HCT116 (cell line): ENCODE results near the gene LRG1. TPM values are rescaled to one million over a fixed set of nuclear protein-coding genes. Genes with fewer than 3 reads are reported as not detected.
"Not testable (repeated sequence)": the region's sequence is repeated elsewhere in the genome, so short reads cannot be mapped to it uniquely, and the experiment has no call there.

Source experiments
- ATAC-seq: fragments of 200-7000 bp; cut with Tn5 transposase; 2 replicates; pipeline ENCODE4 v1.9.1; 2020; ENCODE audit warnings: mild to moderate bottlenecking, moderate library complexity
- BruUV-seq: library from RNA; stranded (reverse); fragments of 400-500 nt; replicated peaks from 2 replicates; lab custom pipeline; 2021; lab: Mats Ljungman, UMichigan
- CTCF ChIA-PET: fragments of 300-600 bp; sonication (Branson Sonifier 250); formaldehyde crosslinking; loops from one replicate; lab custom pipeline; 2021; ENCODE audit warnings: antibody characterized with exemption; lab: Charles Lee
- POLR2A ChIA-PET: fragments of 300-600, 350-600 bp; sonication (Branson Sonifier 250); formaldehyde crosslinking; loops from one replicate; lab custom pipeline; 2021; ENCODE audit warnings: antibody characterized with exemption; lab: Charles Lee
- RAD21 ChIA-PET, 2 experiments: fragments of 300-600 bp; sonication (Branson Sonifier 250); formaldehyde crosslinking; loops; one replicate each; lab custom pipeline; 2023; ENCODE audit warnings: low total read pairs in 2 of 2; ENCODE audit not compliant: uncharacterized antibody in 2 of 2, unreplicated experiment in 2 of 2, low non-redundant PET in 1 of 2; lab: Charles Lee
- DNase-seq: peaks from one replicate; pipeline ENCODE4 v3.0.0-alpha.2; 2010; ENCODE audit warnings: low read depth, low spot score
- H2AFZ ChIP-seq: fragments of 200-600 bp; shearing (Covaris generic), sonication (generic); 2 replicates; pipeline ENCODE4 v1.6.1; 2017; ENCODE audit warnings: low read depth, mixed run types, mixed read lengths, antibody characterized with exemption, low read length; ENCODE audit not compliant: poor library complexity, severe bottlenecking
- H3K27ac ChIP-seq: 2 replicates; pipeline ENCODE4 v1.5.1; 2012; ENCODE audit warnings: low read depth, low read length
- H3K27me3 ChIP-seq: fragments of 200-600 bp; sonication (generic); 2 replicates; pipeline ENCODE4 v1.6.1; 2016; ENCODE audit warnings: mixed run types, low read length, mixed read lengths; ENCODE audit not compliant: insufficient read depth
- H3K36me3 ChIP-seq, 2 experiments: fragments of 200-500 bp in 1 of 2; fragments of 200-600 bp in 1 of 2; sonication (Bioruptor generic) in 1 of 2; sonication (generic) in 1 of 2; 2 replicates each; pipeline versions ENCODE4 v1.5.1 to v1.6.1; 2014 to 2016; ENCODE audit warnings: low read length in 2 of 2, inconsistent platforms in 1 of 2, mixed read lengths in 1 of 2, mixed run types in 1 of 2; ENCODE audit not compliant: insufficient read depth in 2 of 2, control insufficient read depth in 1 of 2
- H3K4me1 ChIP-seq, 2 experiments: fragments of 200-600 bp in 1 of 2; sonication (generic) in 1 of 2; 2 replicates each; pipeline versions ENCODE4 v1.5.1 to v1.6.1; 2012 to 2017; ENCODE audit warnings: low read length in 2 of 2, inconsistent platforms in 1 of 2, mild to moderate bottlenecking in 1 of 2, mixed read lengths in 1 of 2, mixed run types in 1 of 2, moderate library complexity in 1 of 2; ENCODE audit not compliant: insufficient read depth in 2 of 2, control insufficient read depth in 1 of 2
- H3K4me2 ChIP-seq: fragments of 200-600 bp; sonication (generic); 2 replicates; pipeline ENCODE4 v1.6.1; 2017; ENCODE audit warnings: mixed run types, low read length, mixed read lengths
- H3K4me3 ChIP-seq, 2 experiments: fragments of 200-600 bp in 1 of 2; sonication (generic) in 1 of 2; replicated peaks in 1 of 2; 2 replicates each; pipeline ENCODE4 v1.5.1; 2011 to 2016; ENCODE audit warnings: low read length in 2 of 2, control low read depth in 1 of 2, low read depth in 1 of 2, mild to moderate bottlenecking in 1 of 2, mixed read lengths in 1 of 2, mixed run types in 1 of 2
- H3K79me2 ChIP-seq: fragments of 200-600 bp; sonication (generic); 2 replicates; pipeline ENCODE4 v1.6.1; 2017; ENCODE audit warnings: mild to moderate bottlenecking, mixed run types, low read length, moderate library complexity, mixed read lengths; ENCODE audit not compliant: insufficient read depth
- H3K9ac ChIP-seq: fragments of 200-600 bp; sonication (generic); 2 replicates; pipeline ENCODE4 v1.6.1; 2016; ENCODE audit warnings: low read length, mixed read lengths
- H3K9me2 ChIP-seq: fragments of 200-600 bp; sonication (generic), shearing (Covaris generic); 2 replicates; pipeline ENCODE4 v1.6.1; 2017; ENCODE audit warnings: mixed run types, mild to moderate bottlenecking, moderate library complexity; ENCODE audit not compliant: insufficient read depth
- H3K9me3 ChIP-seq, 2 experiments: fragments of 200-500 bp in 1 of 2; fragments of 200-600 bp in 1 of 2; sonication (Bioruptor generic) in 1 of 2; sonication (generic) in 1 of 2; 2 replicates each; pipeline ENCODE4 v1.6.1; 2014 to 2017; ENCODE audit warnings: low read length in 2 of 2, mixed read lengths in 2 of 2, inconsistent platforms in 1 of 2, low read depth in 1 of 2, mild to moderate bottlenecking in 1 of 2, mixed run types in 1 of 2, moderate library complexity in 1 of 2; ENCODE audit not compliant: control insufficient read depth in 1 of 2, insufficient read depth in 1 of 2
- H4K20me1 ChIP-seq: fragments of 200-600 bp; sonication (generic), shearing (Covaris generic); 2 replicates; pipeline ENCODE4 v1.6.1; 2017; ENCODE audit warnings: mixed run types, mild to moderate bottlenecking, moderate library complexity; ENCODE audit not compliant: insufficient read depth
- CBX3 ChIP-seq: IDR thresholded peaks from 2 replicates; pipeline ENCODE4 v1.6.1; 2012; ENCODE audit warnings: low read depth
- EGR1 ChIP-seq: IDR thresholded peaks from 2 replicates; pipeline ENCODE4 v1.6.1; 2012; ENCODE audit warnings: low read depth
- ELF1 ChIP-seq: IDR thresholded peaks from 2 replicates; pipeline ENCODE4 v1.6.1; 2012; ENCODE audit warnings: low read depth, borderline replicate concordance
- EZH2phosphoT487 ChIP-seq: fragments of 200-600 bp; IDR thresholded peaks from 2 replicates; pipeline ENCODE4 v1.6.1; 2018; ENCODE audit warnings: antibody characterized with exemption, borderline replicate concordance
- JUND ChIP-seq: IDR thresholded peaks from 2 replicates; pipeline ENCODE4 v1.6.1; 2012
- SIN3A ChIP-seq: IDR thresholded peaks from 2 replicates; pipeline ENCODE4 v1.6.1; 2012; ENCODE audit warnings: low read depth
- SP1 ChIP-seq: IDR thresholded peaks from 2 replicates; pipeline ENCODE4 v1.6.1; 2012; ENCODE audit warnings: low read depth
- SRF ChIP-seq: IDR thresholded peaks from 2 replicates; pipeline ENCODE4 v1.6.1; 2012; ENCODE audit warnings: low read depth
- ZFX ChIP-seq: fragments of 450-650 bp; IDR thresholded peaks from 2 replicates; pipeline ENCODE4 v1.6.1; 2017
- ZNF274 ChIP-seq: fragments of 200-500 bp; sonication (Bioruptor generic); IDR thresholded peaks from 2 replicates; pipeline ENCODE4 v1.6.1; 2014; ENCODE audit warnings: mild to moderate bottlenecking, low read depth, low read length, inconsistent platforms
- intact Hi-C: fragments of 100-400 bp; cut with micrococcal nuclease; formaldehyde crosslinking; loops from 2 replicates; pipeline ENCODE4 v1.10.0; 2022
- total RNA-seq: library from RNA; stranded (reverse); gene quantifications from one replicate; pipeline ENCODE4 v1.2.1, GENCODE V29; 2021; ENCODE audit not compliant: unreplicated experiment
- TF ChIP-seq, protein P1 (sequence below): IDR thresholded peaks from 2 replicates; pipeline ENCODE4 v1.6.1; 2012
- TF ChIP-seq, protein P2 (sequence below), 3 experiments: fragments of 200-600 bp in 1 of 3; sonication (generic) in 1 of 3; IDR thresholded peaks in 2 of 3; conservative IDR thresholded peaks in 1 of 3; 2 replicates each; pipeline ENCODE4 v1.5.1; 2012 to 2017; ENCODE audit warnings: low read depth in 2 of 3, low read length in 2 of 3, antibody characterized with exemption in 1 of 3, borderline replicate concordance in 1 of 3, control low read depth in 1 of 3, mild to moderate bottlenecking in 1 of 3, mixed read lengths in 1 of 3, mixed run types in 1 of 3, moderate library complexity in 1 of 3; ENCODE audit not compliant: insufficient read depth in 1 of 3

The LRG1 gene
- total RNA-seq, 1 experiment from 2014 or later = 1.3 TPM

DNA sequence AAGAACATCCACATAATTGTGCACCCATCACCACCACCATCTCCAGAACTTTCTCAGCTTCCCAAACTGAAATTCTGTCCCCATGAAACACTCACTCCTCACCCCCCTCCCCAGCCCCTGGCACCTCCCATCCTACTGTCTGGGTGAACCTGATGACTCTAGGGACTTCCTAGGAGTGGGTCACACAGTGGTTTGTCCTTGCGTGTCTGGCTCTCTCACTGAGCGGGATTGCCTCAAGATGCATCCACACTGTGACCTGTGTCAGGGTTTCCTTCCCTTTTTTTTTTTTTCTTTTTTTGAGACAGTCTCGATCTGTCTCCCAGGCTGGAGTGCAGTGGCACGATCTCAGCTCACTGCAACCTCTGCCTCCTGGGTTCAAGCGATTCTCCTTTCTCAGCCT lies 23.7 kb upstream of the LRG1 start:
- CTCF ChIA-PET, DNase-seq, H3K36me3 ChIP-seq, H3K9me3 ChIP-seq, H4K20me1 ChIP-seq, H3K4me2 ChIP-seq, H3K9ac ChIP-seq, ATAC-seq, H2AFZ ChIP-seq, intact Hi-C loops, BruUV-seq, H3K27me3 ChIP-seq, POLR2A ChIA-PET, H3K27ac ChIP-seq, RAD21 ChIA-PET, H3K9me2 ChIP-seq, H3K4me3 ChIP-seq: not testable (repeated sequence)
- H3K79me2 ChIP-seq = peaks cover 13% of the 10 kb centered on the region; the same call in 1 of the 2 replicates
- peaks cover 13 to 27% of the 10 kb centered on the region in 2 experiments for H3K4me1 ChIP-seq

DNA sequence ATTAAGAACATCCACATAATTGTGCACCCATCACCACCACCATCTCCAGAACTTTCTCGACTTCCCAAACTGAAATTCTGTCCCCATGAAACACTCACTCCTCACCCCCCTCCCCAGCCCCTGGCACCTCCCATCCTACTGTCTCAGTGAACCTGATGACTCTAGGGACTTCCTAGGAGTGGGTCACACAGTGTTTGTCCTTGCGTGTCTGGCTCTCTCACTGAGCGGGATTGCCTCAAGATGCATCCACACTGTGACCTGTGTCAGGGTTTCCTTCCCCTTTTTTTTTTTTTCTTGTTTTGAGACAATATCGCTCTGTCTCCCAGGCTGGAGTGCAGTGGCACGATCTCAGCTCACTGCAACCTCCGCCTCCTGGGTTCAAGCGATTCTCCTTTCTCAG lies 22.2 kb upstream of the LRG1 start:
- H3K9me2 ChIP-seq, H3K79me2 ChIP-seq, H3K9me3 ChIP-seq, H3K4me2 ChIP-seq, H3K27me3 ChIP-seq, ATAC-seq, H2AFZ ChIP-seq, RAD21 ChIA-PET, H4K20me1 ChIP-seq, H3K9ac ChIP-seq, BruUV-seq, H3K27ac ChIP-seq, intact Hi-C loops, POLR2A ChIA-PET, CTCF ChIA-PET, H3K4me3 ChIP-seq, H3K36me3 ChIP-seq, DNase-seq: not testable (repeated sequence)
- H3K4me1 ChIP-seq = peaks cover 14 to 28% of the 10 kb centered on the region in 2 experiments

DNA sequence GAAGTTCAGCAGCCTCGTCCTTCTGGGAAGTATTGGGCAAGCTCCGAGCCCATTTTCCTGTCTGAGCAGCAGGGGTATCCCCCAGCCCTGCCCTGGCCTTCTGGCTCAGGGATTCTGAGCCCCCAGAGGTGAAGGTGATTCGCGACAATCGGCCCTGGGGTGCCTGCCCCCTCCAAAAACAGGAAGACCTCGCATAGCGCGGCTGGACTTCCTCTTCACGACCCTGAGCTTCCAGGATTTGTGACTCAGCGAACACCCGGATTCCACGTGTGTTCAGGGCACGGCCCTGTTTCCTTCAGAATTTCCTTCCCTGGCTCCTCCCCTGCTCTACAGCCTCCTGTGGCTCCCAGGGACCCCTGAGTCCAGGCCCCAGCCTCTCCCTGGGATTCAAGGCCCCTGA lies 19.7 kb upstream of the LRG1 start, which contains the start of gene SEMA6B:
Gene SEMA6B, minus strand, starts transcription at position 116 of the 400 bp plus-strand sequence. CDS start 1,227 bp downstream, outside the sequence.
- no peaks in the 10 kb centered on the region for H3K9me3 ChIP-seq
- peaks cover 3% of the 10 kb centered on the region; the same call in 1 of the 2 replicates for H3K79me2 ChIP-seq
- no peak within 1 kb of the TSS for H3K27ac ChIP-seq
- H3K9me2 ChIP-seq = no peaks in the 10 kb centered on the region
- H3K4me2 ChIP-seq = no peak within 1 kb of the TSS
- RAD21 ChIA-PET = no interaction called here
- H2AFZ ChIP-seq = no peak within 1 kb of the TSS
- H3K36me3 ChIP-seq = peaks cover 0 to 10% of the 10 kb centered on the region in 2 experiments; a peak in 3 of 4 replicates
- no peak for ATAC-seq
- POLR2A ChIA-PET = no interaction called here
- no peak within 1 kb of the TSS for H3K9ac ChIP-seq
- BruUV-seq = no TSS peak
- DNase-seq = no peak
- intact Hi-C loops = no loop called here
- CTCF ChIA-PET = interaction anchor here (0.9 to 1.4 kb wide), 2 partner anchors 7 to 117 kb away, joined by 3 to 4 read pairs; no protein-coding TSS in a partner anchor
- no peaks in the 10 kb centered on the region for H4K20me1 ChIP-seq
- H3K27me3 ChIP-seq = no peaks in the 10 kb centered on the region
- H3K4me3 ChIP-seq = no peak within 1 kb of the TSS
- H3K4me1 ChIP-seq = peaks cover 12 to 27% of the 10 kb centered on the region in 2 experiments
- TF ChIP-seq, protein P1, sequence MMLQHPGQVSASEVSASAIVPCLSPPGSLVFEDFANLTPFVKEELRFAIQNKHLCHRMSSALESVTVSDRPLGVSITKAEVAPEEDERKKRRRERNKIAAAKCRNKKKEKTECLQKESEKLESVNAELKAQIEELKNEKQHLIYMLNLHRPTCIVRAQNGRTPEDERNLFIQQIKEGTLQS = no peak
- TF ChIP-seq CBX3 (no peak), EGR1 (no peak), EZH2phosphoT487 (no peak), SP1 (no peak), ZNF274 (no peak), ZFX (no peak), JUND (no peak), SIN3A (no peak), ELF1 (no peak), SRF (no peak)
- TF ChIP-seq, protein P2, sequence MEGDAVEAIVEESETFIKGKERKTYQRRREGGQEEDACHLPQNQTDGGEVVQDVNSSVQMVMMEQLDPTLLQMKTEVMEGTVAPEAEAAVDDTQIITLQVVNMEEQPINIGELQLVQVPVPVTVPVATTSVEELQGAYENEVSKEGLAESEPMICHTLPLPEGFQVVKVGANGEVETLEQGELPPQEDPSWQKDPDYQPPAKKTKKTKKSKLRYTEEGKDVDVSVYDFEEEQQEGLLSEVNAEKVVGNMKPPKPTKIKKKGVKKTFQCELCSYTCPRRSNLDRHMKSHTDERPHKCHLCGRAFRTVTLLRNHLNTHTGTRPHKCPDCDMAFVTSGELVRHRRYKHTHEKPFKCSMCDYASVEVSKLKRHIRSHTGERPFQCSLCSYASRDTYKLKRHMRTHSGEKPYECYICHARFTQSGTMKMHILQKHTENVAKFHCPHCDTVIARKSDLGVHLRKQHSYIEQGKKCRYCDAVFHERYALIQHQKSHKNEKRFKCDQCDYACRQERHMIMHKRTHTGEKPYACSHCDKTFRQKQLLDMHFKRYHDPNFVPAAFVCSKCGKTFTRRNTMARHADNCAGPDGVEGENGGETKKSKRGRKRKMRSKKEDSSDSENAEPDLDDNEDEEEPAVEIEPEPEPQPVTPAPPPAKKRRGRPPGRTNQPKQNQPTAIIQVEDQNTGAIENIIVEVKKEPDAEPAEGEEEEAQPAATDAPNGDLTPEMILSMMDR (IDR thresholded peaks at IDR 0.05 in 2 of 3, conservative IDR thresholded peaks at IDR 0.05 in 1 of 3; ENCODE audit: borderline replicate concordance in 1 of 3, insufficient read depth in 1 of 3, low read depth in 2 of 3, low read length in 2 of 3) = no peak
